ENCODE results near the gene MSN. TPM values are rescaled to one million over a fixed set of nuclear protein-coding genes. Genes with fewer than 3 reads are reported as not detected.

The MSN gene
- total RNA-seq, 1 experiment from 2014 or later, result 224 TPM

DNA sequence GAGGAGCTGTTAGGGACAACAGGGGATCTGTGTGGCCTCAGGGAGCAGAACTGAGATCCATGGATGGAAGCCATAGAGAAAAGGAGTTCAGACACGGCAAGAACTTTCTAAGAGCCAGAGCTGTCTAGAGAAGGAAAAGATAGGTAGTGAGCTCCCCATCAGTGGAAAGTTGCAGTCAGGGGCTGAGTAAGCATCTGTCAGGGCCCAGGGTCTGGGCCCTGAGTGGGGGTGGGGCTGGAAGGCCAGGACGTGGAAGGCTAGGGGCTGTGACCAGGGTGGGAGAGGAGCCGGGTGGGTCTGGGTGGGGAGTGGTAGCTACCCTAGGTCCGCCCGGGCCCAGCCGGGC lies 324 bp upstream of the MSN start:
- intact Hi-C loops (cut with micrococcal nuclease), result no loop called here
- H3K27ac Mint-ChIP-seq (ENCODE audit: low read depth, unreplicated experiment), result no peak overlapping the region
- BruUV-seq (replicated peaks), result no TSS peak
- no peaks in the 10 kb centered on the region for H3K36me3 Mint-ChIP-seq (ENCODE audit: insufficient read depth, unreplicated experiment)
- POLR2A ChIA-PET, result interaction anchor here (0.9 to 3.9 kb wide), 6 partner anchors 11 to 972 kb away, joined by 3 to 39 read pairs (median 6); partner anchors contain the start of gene EDA2R
- peaks cover 10% of the 10 kb centered on the region for H3K9me3 Mint-ChIP-seq (ENCODE audit: unreplicated experiment)
- TF ChIP-seq, protein P1, sequence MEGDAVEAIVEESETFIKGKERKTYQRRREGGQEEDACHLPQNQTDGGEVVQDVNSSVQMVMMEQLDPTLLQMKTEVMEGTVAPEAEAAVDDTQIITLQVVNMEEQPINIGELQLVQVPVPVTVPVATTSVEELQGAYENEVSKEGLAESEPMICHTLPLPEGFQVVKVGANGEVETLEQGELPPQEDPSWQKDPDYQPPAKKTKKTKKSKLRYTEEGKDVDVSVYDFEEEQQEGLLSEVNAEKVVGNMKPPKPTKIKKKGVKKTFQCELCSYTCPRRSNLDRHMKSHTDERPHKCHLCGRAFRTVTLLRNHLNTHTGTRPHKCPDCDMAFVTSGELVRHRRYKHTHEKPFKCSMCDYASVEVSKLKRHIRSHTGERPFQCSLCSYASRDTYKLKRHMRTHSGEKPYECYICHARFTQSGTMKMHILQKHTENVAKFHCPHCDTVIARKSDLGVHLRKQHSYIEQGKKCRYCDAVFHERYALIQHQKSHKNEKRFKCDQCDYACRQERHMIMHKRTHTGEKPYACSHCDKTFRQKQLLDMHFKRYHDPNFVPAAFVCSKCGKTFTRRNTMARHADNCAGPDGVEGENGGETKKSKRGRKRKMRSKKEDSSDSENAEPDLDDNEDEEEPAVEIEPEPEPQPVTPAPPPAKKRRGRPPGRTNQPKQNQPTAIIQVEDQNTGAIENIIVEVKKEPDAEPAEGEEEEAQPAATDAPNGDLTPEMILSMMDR (IDR thresholded peaks at IDR 0.05; ENCODE audit: unreplicated experiment), result no peak
- CTCF ChIA-PET, result interaction anchor here (0.6 to 1.1 kb wide), 6 partner anchors 22 to 812 kb away, joined by 3 to 8 read pairs (median 5); no protein-coding TSS in a partner anchor
- no peak for DNase-seq (ENCODE audit: unreplicated experiment)
- no peaks in the 10 kb centered on the region for H3K27me3 Mint-ChIP-seq (ENCODE audit: insufficient read depth, unreplicated experiment)
- peaks cover 17% of the 10 kb centered on the region for H3K4me1 Mint-ChIP-seq (ENCODE audit: insufficient read depth, unreplicated experiment)
- H3K4me3 Mint-ChIP-seq (ENCODE audit: unreplicated experiment), result peak overlapping the region; percentile 83

GRCh38 chrX:65668377-65669310 lies 1.2 kb downstream of the MSN start:
- H3K27me3 Mint-ChIP-seq (ENCODE audit: insufficient read depth, unreplicated experiment), result no peaks in the 10 kb centered on the region

DNA sequence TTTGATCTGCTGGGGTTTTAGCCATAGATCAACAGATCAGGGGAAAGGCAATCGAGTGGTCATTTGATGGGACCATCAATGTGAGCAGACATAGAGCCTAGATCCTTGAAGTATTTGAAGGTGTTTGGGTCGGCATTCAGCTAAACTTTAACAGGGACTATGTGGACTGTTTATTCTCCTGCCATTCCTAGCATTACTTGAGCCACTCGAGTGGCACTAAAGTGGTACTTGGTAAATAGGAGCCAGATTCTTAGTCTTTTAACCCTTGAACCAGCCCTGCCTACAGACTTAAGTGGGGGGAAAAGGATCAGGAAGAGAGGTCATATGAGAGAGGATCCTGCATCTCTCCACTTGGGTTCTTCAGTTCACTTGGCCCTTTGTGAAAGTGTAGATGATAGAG lies 3.8 kb downstream of the MSN start:
- ChIA-PET CTCF (interaction anchor here (1.6 kb wide), 1 partner anchor 49 kb away, joined by 4 read pairs; no protein-coding TSS in a partner anchor), POLR2A (interaction anchor here (0.6 kb wide), 1 partner anchor 530 kb away, joined by 4 read pairs; no protein-coding TSS in a partner anchor)

More at GRCh38 chrX:65668377-65669310, 1.2 kb downstream of the MSN start:
- Mint-ChIP-seq H3K4me1 (ENCODE audit: insufficient read depth, unreplicated experiment) (peaks cover 26% of the 10 kb centered on the region), H3K36me3 (ENCODE audit: insufficient read depth, unreplicated experiment) (no peaks in the 10 kb centered on the region), H3K4me3 (ENCODE audit: unreplicated experiment) (peak overlapping the region; percentile 83), H3K9me3 (ENCODE audit: unreplicated experiment) (peaks cover 7% of the 10 kb centered on the region), H3K27ac (ENCODE audit: low read depth, unreplicated experiment) (peak overlapping the region; percentile 76)
- CTCF ChIA-PET, result interaction anchor here (0.5 to 1.3 kb wide), 6 partner anchors 14 to 375 kb away, joined by 3 to 7 read pairs (median 3); no protein-coding TSS in a partner anchor
- intact Hi-C loops (cut with micrococcal nuclease), result loop anchor here (1.0 kb wide), 2 partner anchors 36 to 73 kb away; no protein-coding TSS in a partner anchor
- TF ChIP-seq, protein P1 (IDR thresholded peaks at IDR 0.05; ENCODE audit: unreplicated experiment), result no peak
- no TSS peak for BruUV-seq (replicated peaks)
- peak; percentile 85 for DNase-seq (ENCODE audit: unreplicated experiment)
- POLR2A ChIA-PET, result interaction anchor here (0.6 to 3.9 kb wide), 8 partner anchors 10 to 317 kb away, joined by 3 to 39 read pairs (median 7); no protein-coding TSS in a partner anchor

More for the DNA sequence above, 3.8 kb downstream of the MSN start:
- DNase-seq (ENCODE audit: unreplicated experiment), result no peak
- TF ChIP-seq, protein P1 (IDR thresholded peaks at IDR 0.05; ENCODE audit: unreplicated experiment), result no peak
- Mint-ChIP-seq H3K4me3 (ENCODE audit: unreplicated experiment) (peak overlapping the region; percentile 46), H3K36me3 (ENCODE audit: insufficient read depth, unreplicated experiment) (peaks cover 16% of the 10 kb centered on the region), H3K4me1 (ENCODE audit: insufficient read depth, unreplicated experiment) (peaks cover 36% of the 10 kb centered on the region), H3K27ac (ENCODE audit: low read depth, unreplicated experiment) (no peak overlapping the region), H3K9me3 (ENCODE audit: unreplicated experiment) (no peaks in the 10 kb centered on the region), H3K27me3 (ENCODE audit: insufficient read depth, unreplicated experiment) (no peaks in the 10 kb centered on the region)
- intact Hi-C loops (cut with micrococcal nuclease), result no loop called here
- BruUV-seq (replicated peaks), result no TSS peak
